Keratinocyte (primary cell): ENCODE measurements around the gene STX16. TPM values are rescaled to one million over a fixed set of nuclear protein-coding genes. Genes with fewer than 3 reads are reported as not detected.

Source experiments
- DNase-seq: peaks from one replicate; pipeline ENCODE4 v3.0.0-alpha.2; 2011; ENCODE audit warnings: low read depth, missing footprints, low spot score
- FAIRE-seq: peaks from 2 replicates; lab custom pipeline; 2011; peaks lifted over from hg19 to GRCh38; lab: Jason Lieb, UNC
- H2AFZ ChIP-seq: 2 replicates; pipeline ENCODE4 v1.6.0; 2012; ENCODE audit warnings: low read length, control low read depth, inconsistent platforms; ENCODE audit not compliant: control insufficient read depth
- H3K27ac ChIP-seq: 2 replicates; pipeline ENCODE4 v1.5.1; 2011; ENCODE audit warnings: low read length; ENCODE audit not compliant: control insufficient read depth, insufficient read depth
- H3K27me3 ChIP-seq: 3 replicates; pipeline ENCODE4 v1.6.0; 2011; ENCODE audit warnings: low read length; ENCODE audit not compliant: control insufficient read depth, insufficient read depth; ENCODE audit errors: extremely low read depth
- H3K36me3 ChIP-seq, 2 experiments: 2 replicates in 1 of 2; 3 replicates in 1 of 2; pipeline ENCODE4 v1.5.1; 2011; ENCODE audit warnings: low read length in 2 of 2, mild to moderate bottlenecking in 1 of 2; ENCODE audit not compliant: control insufficient read depth in 2 of 2, insufficient read depth in 2 of 2; ENCODE audit errors: extremely low read depth in 1 of 2
- H3K4me1 ChIP-seq: 3 replicates; pipeline ENCODE4 v1.5.1; 2011; ENCODE audit warnings: low read length; ENCODE audit not compliant: control insufficient read depth, insufficient read depth; ENCODE audit errors: extremely low read depth
- H3K4me2 ChIP-seq: 3 replicates; pipeline ENCODE4 v1.6.0; 2011; ENCODE audit warnings: low read depth, low read length; ENCODE audit not compliant: control insufficient read depth, insufficient read depth; ENCODE audit errors: extremely low read depth
- H3K4me3 ChIP-seq, 3 experiments: fragments of 200-600 bp in 1 of 3; sonication (generic) in 1 of 3; 2 replicates in 2 of 3; 3 replicates in 1 of 3; pipeline ENCODE4 v1.5.1; 2011 to 2016; ENCODE audit warnings: low read length in 3 of 3, mild to moderate bottlenecking in 3 of 3, control low read depth in 2 of 3, inconsistent platforms in 1 of 3, low read depth in 1 of 3, mixed read lengths in 1 of 3, mixed run types in 1 of 3, moderate library complexity in 1 of 3; ENCODE audit not compliant: control insufficient read depth in 2 of 3, insufficient read depth in 2 of 3; ENCODE audit errors: extremely low read depth in 1 of 3
- H3K79me2 ChIP-seq: 2 replicates; pipeline ENCODE4 v1.6.0; 2012; ENCODE audit warnings: low read length; ENCODE audit not compliant: control insufficient read depth, insufficient read depth
- H3K9ac ChIP-seq: 3 replicates; pipeline ENCODE4 v1.6.0; 2011; ENCODE audit warnings: low read length; ENCODE audit not compliant: control insufficient read depth, insufficient read depth; ENCODE audit errors: extremely low read depth
- H3K9me1 ChIP-seq: 3 replicates; pipeline ENCODE4 v1.6.0; 2011; ENCODE audit warnings: low read length; ENCODE audit not compliant: control insufficient read depth, insufficient read depth; ENCODE audit errors: extremely low read depth
- H3K9me3 ChIP-seq: 2 replicates; pipeline ENCODE4 v1.5.1; 2012; ENCODE audit warnings: low read depth, low read length; ENCODE audit not compliant: control insufficient read depth
- H4K20me1 ChIP-seq: 3 replicates; pipeline ENCODE4 v1.6.0; 2011; ENCODE audit warnings: low read length; ENCODE audit not compliant: control insufficient read depth, insufficient read depth; ENCODE audit errors: extremely low read depth
- CTCF ChIP-seq, 3 experiments: IDR thresholded peaks in 1 of 3; conservative IDR thresholded peaks in 1 of 3; optimal IDR thresholded peaks in 1 of 3; 2 replicates in 2 of 3; 3 replicates in 1 of 3; pipeline versions ENCODE3 to v1.5.1; 2011; ENCODE audit warnings: low read length in 3 of 3, mild to moderate bottlenecking in 3 of 3, moderate library complexity in 2 of 3, control low read depth in 1 of 3, inconsistent platforms in 1 of 3; ENCODE audit not compliant: insufficient read depth in 2 of 3; ENCODE audit errors: extremely low read depth in 1 of 3
- EZH2 ChIP-seq: IDR thresholded peaks from one replicate; pipeline ENCODE4 v1.6.1; 2012; ENCODE audit warnings: inconsistent platforms, mild to moderate bottlenecking, low read length, moderate library complexity
- dilution Hi-C: fragments of 300-500 bp; cut with MboI; formaldehyde crosslinking; loops from one replicate; pipeline ENCODE4 v1.7.0; 2020; ENCODE audit warnings: low sequenced_read_pairs; ENCODE audit not compliant: extremely low pct_ligation_motif_present
- polyA plus RNA-seq, 5 experiments: library from polyadenylated mRNA; depleted of rRNA in 3 of 5; stranded (reverse) in 3 of 5; stranded (forward) in 1 of 5; unstranded in 1 of 5; fragments of >200 nt; gene quantifications; 1 replicate in 1 of 5; 2 replicates in 3 of 5; 3 replicates in 1 of 5; pipeline versions ENCODE4 v1.2.1 to v1.2.3, GENCODE V29; 2011 to 2012; ENCODE audit warnings: missing spikeins in 2 of 5, low read depth in 1 of 5, low replicate concordance in 1 of 5

STX16 gene
- polyA plus RNA-seq, 1 donor (not counting 4 experiments of a cell fraction or from before 2014, with no cell fraction given): 69.7 TPM

- no peaks in the 10 kb centered on the region for H3K9me1 ChIP-seq
- H3K4me3 ChIP-seq: no peak overlapping the region
- H3K36me3 ChIP-seq: no peaks in the 10 kb centered on the region
- no peak overlapping the region for H2AFZ ChIP-seq
- no peaks in the 10 kb centered on the region for H3K79me2 ChIP-seq
- DNase-seq (no peak), FAIRE-seq (no peak)
- TF ChIP-seq CTCF (optimal IDR thresholded peaks at IDR 0.05 in 1 of 3, IDR thresholded peaks at IDR 0.05 in 1 of 3, conservative IDR thresholded peaks at IDR 0.05 in 1 of 3; ENCODE audit: extremely low read depth in 1 of 3, insufficient read depth in 2 of 3, low read length in 3 of 3) (no peak), EZH2 (no peak)
- H3K4me2 ChIP-seq: no peak overlapping the region
- no peak overlapping the region for H3K27ac ChIP-seq
- no peak overlapping the region for H3K9ac ChIP-seq
- dilution Hi-C loops: no loop called here
- peaks cover 28% of the 10 kb centered on the region for H3K27me3 ChIP-seq
- no peaks in the 10 kb centered on the region for H4K20me1 ChIP-seq
- peaks cover 3% of the 10 kb centered on the region for H3K4me1 ChIP-seq
- H3K9me3 ChIP-seq: no peaks in the 10 kb centered on the region
Measured at GRCh38 chr20:58639182-58640146, 11.6 kb upstream of the STX16 start.

GRCh38 chr20:58640446-58640845 is 10.6 kb upstream of the STX16 start:
- Histone ChIP-seq H2AFZ (no peak overlapping the region), H3K36me3 (no peaks in the 10 kb centered on the region), H3K4me2 (no peak overlapping the region), H3K4me3 (no peak overlapping the region), H3K27ac (no peak overlapping the region), H3K4me1 (peaks cover 5% of the 10 kb centered on the region), H3K9me1 (no peaks in the 10 kb centered on the region), H3K27me3 (peaks cover 25% of the 10 kb centered on the region), H4K20me1 (no peaks in the 10 kb centered on the region), H3K9ac (no peak overlapping the region), H3K79me2 (no peaks in the 10 kb centered on the region), H3K9me3 (no peaks in the 10 kb centered on the region)
- DNase-seq (no peak), FAIRE-seq (no peak)
- no peak for TF ChIP-seq EZH2
- TF ChIP-seq CTCF (optimal IDR thresholded peaks at IDR 0.05 in 1 of 3, IDR thresholded peaks at IDR 0.05 in 1 of 3, conservative IDR thresholded peaks at IDR 0.05 in 1 of 3; ENCODE audit: extremely low read depth in 1 of 3, insufficient read depth in 2 of 3, low read length in 3 of 3): no peak
- dilution Hi-C loops: no loop called here
